GM19023 (cell line): Measurements from ENCODE around the gene SLF1.

Experiments used
- ATAC-seq: cut with Tn5 transposase; IDR thresholded peaks from one replicate; pipeline ENCODE4 v1.9.1; 2021; ENCODE audit warnings: mild to moderate bottlenecking, moderate library complexity; ENCODE audit not compliant: unreplicated experiment

The SLF1 gene

GRCh38 chr5:94707359-94707758, 88.9 kb downstream of the SLF1 start:
- ATAC-seq: no peak

- ATAC-seq: no peak
These were observed 90.8 kb downstream of the SLF1 start for GRCh38 chr5:94709277-94709676.

DNA sequence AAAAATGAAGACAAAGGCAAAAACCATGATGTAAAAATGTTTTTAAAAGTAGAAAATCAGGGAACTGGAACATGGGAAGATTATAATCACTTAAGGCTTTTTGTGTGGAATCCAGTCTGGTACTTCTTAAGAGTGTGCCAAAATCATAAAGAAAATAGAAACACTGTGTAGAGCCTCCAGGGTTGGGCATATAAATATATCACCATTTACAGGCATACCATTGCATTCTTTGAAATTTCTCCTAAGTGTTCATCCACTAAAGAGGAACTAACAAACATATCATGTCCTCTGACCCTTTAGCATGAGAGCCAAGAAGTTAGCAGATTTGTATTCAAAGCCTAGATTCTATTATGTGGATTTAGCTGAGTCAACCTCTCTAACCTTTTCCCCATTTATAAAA, 93.3 kb downstream of the SLF1 start:
- no peak for ATAC-seq

GRCh38 chr5:94715768-94716167, 97.3 kb downstream of the SLF1 start:
- no peak for ATAC-seq

DNA sequence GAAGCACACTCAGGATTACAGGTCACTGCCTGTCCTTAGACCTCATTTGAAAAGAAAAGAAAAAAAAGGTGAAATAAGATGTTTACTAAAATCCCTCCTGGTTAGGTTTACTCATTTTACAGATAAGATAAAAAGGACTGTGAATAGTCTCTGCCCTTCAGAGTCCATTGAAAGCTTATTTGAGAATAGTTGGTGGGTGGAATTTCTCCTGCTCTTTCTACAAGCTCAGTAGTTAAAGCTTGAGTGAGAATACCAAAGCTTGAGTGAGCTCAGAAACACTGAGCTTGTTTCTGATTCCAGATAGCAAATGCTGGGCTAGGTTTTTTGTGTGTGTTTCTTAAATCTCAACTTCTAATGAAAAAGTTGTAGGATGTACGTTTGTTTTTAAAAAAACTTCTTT, 106.7 kb downstream of the SLF1 start:
- no peak for ATAC-seq

- no peak for ATAC-seq
These were observed 113.0 kb downstream of the SLF1 start for GRCh38 chr5:94731471-94731870.

GRCh38 chr5:94736498-94736897, 118.0 kb downstream of the SLF1 start:
- no peak for ATAC-seq

GRCh38 chr5:94740286-94740685, 121.8 kb downstream of the SLF1 start:
- ATAC-seq: no peak

- ATAC-seq: no peak
These were observed 124.4 kb downstream of the SLF1 start for GRCh38 chr5:94742852-94743251.

GRCh38 chr5:94744906-94745305, 126.4 kb downstream of the SLF1 start:
- no peak for ATAC-seq

GRCh38 chr5:94745786-94746730, 127.6 kb downstream of the SLF1 start:
- peak; percentile 72 for ATAC-seq

GRCh38 chr5:94746731-94747124, 128.3 kb downstream of the SLF1 start:
- peak; percentile 37 for ATAC-seq
